NCI-H1417 treated with DMSO at 0.1 percent for 48 hours (cell line): ENCODE results near the gene INMT.

Source experiments
- DNase-seq: peaks from one replicate; lab custom pipeline; 2025; lab: John Stamatoyannopoulos, UW

INMT gene

DNA sequence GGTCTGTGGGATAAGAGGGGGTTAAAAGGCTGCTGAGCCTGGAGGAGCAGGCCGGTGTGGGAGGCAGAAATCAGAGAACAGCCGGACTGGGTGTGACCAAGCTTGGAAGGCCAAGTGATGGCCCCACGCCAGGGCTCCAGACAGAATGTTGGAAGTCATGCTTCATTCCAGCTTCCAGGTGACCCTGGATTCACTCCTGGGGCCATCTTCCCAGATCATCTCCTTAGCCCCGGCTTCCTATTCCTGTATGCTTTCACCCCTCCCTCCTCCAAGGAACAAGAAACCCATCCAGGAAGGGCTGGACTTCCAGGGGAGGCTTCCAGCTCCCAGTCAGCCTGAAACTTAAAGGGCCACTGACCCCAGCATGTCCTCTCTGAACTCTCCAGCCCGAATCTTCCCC, 1.0 kb downstream of the INMT start:
- DNase-seq, result no peak

- no peak for DNase-seq
Measured at GRCh38 chr7:30754315-30754877, 2.5 kb downstream of the INMT start.

GRCh38 chr7:30755384-30756154, 3.6 kb downstream of the INMT start:
- no peak for DNase-seq

DNA sequence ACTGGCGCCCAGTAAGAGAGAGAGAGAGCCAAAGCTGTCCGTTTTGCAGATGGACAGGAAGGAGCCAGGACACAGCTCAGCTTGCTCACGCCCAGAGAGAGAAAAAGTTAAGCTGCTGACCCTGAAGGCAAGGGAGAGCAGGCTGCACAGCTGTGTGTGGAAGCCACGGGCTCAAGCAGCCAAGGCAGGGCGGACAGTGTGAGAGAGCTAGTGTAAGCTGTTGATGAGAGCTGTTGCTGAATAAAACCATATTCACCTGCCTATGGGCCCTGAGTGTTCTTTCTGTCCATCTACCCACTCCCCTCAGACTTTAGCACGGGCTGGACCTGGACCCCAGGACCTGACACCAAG, 5.4 kb downstream of the INMT start:
- no peak for DNase-seq

GRCh38 chr7:30760514-30761213, 8.7 kb downstream of the INMT start:
- no peak for DNase-seq

DNA sequence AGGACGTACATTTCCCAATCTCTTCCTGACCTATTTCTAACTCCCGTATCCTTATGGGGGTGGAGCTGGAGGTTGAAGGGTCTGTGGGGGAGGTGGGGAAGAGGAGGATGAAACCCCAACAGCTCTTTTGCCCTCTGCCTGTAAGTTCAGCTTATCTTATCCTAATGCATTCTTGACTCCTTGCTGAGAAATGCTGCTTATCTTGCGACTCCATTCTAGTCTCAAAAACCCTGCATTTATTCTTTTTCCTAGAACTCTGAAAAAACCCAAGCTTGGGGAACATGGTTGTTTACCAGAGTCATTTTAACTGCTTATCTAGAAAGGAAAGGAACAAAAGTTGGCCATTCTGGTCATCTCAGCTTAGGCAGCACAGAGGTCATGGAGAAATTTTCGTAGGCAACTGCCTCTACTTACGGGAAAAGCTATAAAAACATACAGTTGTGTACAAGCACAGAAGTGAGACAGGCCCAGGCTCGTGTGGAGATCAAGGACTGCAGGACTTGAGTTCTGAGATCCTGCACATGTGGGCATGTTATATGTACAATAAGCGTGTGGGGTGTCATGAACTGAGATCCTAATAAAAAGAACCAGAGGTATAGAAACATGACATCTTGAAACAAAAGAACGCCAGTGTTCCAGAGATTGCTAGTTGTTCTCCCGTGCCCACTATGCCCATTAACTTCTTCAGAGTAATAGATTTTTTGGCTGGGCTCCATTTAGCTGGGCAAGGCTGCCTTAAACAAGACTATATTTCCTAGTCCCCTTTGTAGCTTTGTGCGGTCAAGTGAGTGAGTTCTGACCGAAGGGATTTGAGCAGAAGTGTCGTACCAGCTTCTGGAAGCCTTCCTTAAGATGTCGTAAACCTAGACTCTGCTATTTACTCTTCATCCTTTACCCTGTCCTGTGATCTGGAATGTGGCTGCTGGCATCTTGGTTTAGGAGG, 9.6 kb downstream of the INMT start:
- DNase-seq, result no peak

- no peak for DNase-seq
Measured at GRCh38 chr7:30764030-30764975, 12.4 kb downstream of the INMT start.

DNA sequence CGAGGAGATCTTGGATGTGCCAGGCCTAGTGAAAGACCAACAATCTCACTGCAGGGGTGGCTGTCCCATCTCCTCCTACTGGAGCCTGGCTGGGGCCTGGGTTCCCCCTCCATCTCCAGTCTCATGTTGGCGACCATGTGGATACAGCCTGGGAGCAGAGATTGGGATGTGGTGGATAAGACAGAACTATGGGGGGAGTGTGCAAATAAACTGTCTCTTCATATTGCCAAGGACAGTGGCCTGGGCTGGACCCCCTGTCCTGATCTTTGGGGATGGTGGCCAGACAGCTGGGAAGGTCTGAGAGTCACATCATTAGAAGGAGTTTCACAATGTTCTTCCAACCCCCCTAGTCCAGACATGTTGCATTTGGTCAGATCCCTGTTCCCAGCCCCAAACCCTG, 13.5 kb downstream of the INMT start:
- no peak for DNase-seq

- no peak for DNase-seq
Measured at GRCh38 chr7:30770845-30771173, 18.9 kb downstream of the INMT start.

DNA sequence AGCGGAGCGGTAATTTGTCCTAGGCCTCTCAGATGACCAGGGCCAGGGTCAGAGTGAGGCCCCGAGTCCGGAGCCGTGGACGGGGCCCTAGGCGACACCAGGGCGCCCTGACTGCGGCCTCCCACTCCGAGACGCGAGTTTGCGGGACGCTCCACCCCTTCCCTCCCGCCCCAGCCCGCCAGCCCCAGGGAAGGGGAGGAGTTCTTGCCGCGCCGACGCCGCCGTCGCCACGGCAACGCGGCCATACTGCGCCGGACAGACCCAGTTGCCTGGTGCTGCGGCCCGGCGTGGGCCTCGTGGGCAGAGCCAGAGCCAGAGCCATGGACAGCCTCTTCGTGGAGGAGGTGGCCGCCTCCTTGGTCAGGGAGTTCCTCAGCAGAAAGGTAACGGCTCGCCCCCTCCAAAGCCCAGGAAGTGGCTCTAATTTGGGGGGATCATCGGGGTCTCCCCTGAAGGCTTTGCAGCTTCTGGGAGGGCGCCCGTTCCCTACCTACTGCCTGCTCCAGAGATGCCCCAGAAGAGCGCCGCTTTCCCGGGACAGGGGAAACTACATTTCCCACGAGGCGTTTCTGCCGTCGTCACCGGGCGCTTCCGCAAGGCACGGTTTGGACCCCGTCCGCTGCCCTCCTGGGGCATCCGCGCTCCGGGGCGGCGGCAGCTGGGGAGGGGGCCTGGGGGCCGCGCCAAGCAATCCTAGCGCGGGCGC, 19.4 kb downstream of the INMT start, which contains the start of gene MINDY4:
TSS of gene MINDY4 (plus strand) at position 244 of the 706 bp plus-strand sequence. CDS start at position 321, 77 bp downstream.
- DNase-seq, result peak; percentile 66

GRCh38 chr7:30771880-30772425, 20.0 kb downstream of the INMT start:
- DNase-seq, result no peak

- no peak for DNase-seq
Measured at GRCh38 chr7:30772984-30773383, 21.0 kb downstream of the INMT start.

DNA sequence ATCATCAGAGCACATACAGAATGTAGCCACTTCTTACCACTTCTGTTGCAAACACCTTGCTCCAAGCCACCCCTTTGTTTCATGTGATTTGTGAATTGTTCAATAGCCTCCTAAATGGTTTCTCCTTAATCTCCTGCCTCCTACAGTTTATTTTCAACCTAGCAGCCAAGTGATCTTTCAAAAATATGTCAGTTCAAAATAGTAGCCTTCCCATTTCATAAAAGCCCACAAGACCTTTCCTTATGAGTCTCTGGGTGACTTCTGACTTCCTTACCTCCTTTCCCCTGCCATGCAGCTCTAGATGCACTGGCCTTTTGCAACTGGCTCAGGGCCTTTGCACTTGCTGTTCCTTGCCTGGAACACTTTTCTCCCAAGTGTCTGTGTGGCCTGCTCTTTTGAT, 24.1 kb downstream of the INMT start:
- no peak for DNase-seq

DNA sequence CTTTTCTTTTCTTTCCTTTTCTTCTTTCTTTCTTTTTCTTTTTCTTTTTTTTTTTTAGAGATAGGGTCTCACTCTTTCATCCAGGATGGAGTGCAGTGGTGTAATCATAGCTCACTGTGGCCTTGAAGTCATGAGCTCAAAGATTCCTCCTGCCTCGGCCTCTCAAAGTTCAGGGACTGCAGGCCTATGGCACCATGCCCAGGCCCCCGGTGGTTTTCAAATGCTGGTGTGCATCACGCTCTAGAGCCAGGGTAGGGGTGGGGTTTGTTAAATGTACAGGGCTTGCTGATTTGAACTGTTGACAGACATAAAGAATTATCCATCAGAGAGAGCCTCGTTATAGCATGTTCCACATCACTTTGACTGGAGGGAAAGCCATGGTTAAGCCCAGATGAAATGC, 25.0 kb downstream of the INMT start:
- DNase-seq, result no peak

DNA sequence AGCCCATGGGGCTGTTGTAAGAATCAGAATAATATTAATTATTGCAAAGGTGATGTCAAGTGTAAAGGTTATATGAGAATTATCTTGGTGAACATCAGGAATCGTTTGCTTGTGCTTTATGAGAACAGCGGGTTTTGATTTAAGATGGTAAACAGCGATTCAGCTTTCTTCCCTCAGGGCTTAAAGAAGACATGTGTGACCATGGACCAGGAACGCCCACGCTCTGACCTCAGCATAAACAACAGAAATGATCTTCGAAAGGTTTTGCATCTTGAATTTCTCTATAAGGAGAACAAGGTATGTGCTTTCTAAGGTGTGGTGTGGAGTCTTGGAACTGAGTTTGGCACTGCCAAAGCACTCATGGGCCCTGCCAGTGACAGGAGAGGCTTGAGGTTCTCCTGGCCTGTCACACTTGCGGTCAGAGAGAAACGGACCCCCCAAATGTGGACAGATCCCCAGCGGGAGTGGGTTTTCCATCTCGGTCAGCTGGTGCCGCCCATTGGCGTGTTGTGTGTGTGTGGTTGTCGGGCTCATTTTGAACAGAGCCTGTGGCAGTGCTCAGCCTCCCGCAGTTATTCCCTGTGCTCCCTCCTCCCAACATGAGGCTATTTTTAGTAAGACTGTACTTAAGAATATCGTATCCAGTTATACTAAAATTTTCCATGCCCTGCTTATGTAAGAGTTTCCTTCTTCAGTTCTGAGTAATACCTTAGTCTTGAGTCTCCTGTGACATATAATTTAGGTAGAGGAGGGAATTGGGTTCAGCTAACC, 26.5 kb downstream of the INMT start:
- no peak for DNase-seq

DNA sequence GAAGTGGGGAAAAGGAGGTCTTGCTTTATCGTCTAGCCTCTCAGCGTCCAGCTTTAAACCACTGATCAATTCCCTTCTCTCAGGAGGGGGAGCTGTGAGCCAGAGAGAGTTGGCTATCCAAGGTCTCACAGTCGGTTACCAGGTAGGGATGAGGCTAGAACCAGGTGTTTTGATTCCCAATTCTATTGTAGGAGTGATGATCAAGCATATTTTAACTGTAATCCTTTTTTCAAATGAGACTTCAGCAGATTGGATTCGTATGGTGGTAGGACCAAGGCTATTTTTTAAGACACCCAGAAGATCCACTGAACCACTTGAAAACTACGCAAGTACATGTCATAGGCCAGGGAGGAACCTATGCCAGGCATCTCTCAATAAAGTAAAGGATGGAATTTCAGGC, 27.6 kb downstream of the INMT start:
- no peak for DNase-seq

- no peak for DNase-seq
Measured at GRCh38 chr7:30780941-30781340, 29.0 kb downstream of the INMT start.

- DNase-seq, result no peak
Measured at GRCh38 chr7:30782690-30783089, 30.8 kb downstream of the INMT start.

- DNase-seq, result no peak
Measured at GRCh38 chr7:30785786-30786185, 33.9 kb downstream of the INMT start.
